Activated B cell treated with CpG ODN at 0.5 μM for 24 hours (primary cell): ENCODE data around the gene CLDND1. TPM values are rescaled to one million over a fixed set of nuclear protein-coding genes. Genes with fewer than 3 reads are reported as not detected.
A peak's percentile ranks its signal among the peaks of the same experiment; 100 is the strongest.

ENCODE experiments used
- ATAC-seq: fragments of 200-7000 bp; cut with Tn5 transposase; one replicate; pipeline ENCODE4 v1.10.0; 2021; ENCODE audit warnings: low read depth, mild to moderate bottlenecking, moderate library complexity
- CTCF ChIA-PET: fragments of 350-600 bp; sonication (Branson Sonifier 250); formaldehyde crosslinking; loops from one replicate; lab custom pipeline; 2021; ENCODE audit warnings: antibody characterized with exemption; lab: Charles Lee
- POLR2A ChIA-PET: fragments of 350-600 bp; sonication (Branson Sonifier 250); formaldehyde crosslinking; loops from one replicate; lab custom pipeline; 2021; ENCODE audit warnings: antibody characterized with exemption; lab: Charles Lee
- DNase-seq: peaks from one replicate; pipeline ENCODE4 v3.0.0; 2022
- H3K27ac Mint-ChIP-seq: one replicate; pipeline ENCODE4 v1.8.0; 2020; ENCODE audit warnings: mixed read lengths
- H3K27me3 Mint-ChIP-seq: one replicate; pipeline ENCODE4 v1.8.0; 2021; ENCODE audit warnings: mixed read lengths
- H3K36me3 Mint-ChIP-seq: one replicate; pipeline ENCODE4 v1.8.0; 2021; ENCODE audit warnings: low read depth, mixed read lengths
- H3K4me1 Mint-ChIP-seq: one replicate; pipeline ENCODE4 v1.8.0; 2021; ENCODE audit warnings: mixed read lengths
- H3K4me3 Mint-ChIP-seq: one replicate; pipeline ENCODE4 v1.8.0; 2020; ENCODE audit warnings: mild to moderate bottlenecking, mixed read lengths
- H3K9me3 Mint-ChIP-seq: one replicate; pipeline ENCODE4 v1.8.0; 2020; ENCODE audit warnings: mixed read lengths
- intact Hi-C: fragments of 100-400 bp; cut with micrococcal nuclease; formaldehyde crosslinking; loops from one replicate; pipeline ENCODE4 v1.15.1; 2024
- total RNA-seq: library from RNA; stranded (reverse); gene quantifications from 2 replicates; pipeline ENCODE4 v1.2.3, GENCODE V29; 2022
- TF ChIP-seq, protein P1 (sequence below): fragments of 200-600 bp; IDR thresholded peaks from one replicate; pipeline ENCODE4 v1.8.0; 2022; ENCODE audit warnings: antibody characterized with exemption, mild to moderate bottlenecking

The CLDND1 gene
- total RNA-seq, 1 donor from 2014 or later, result 140 TPM

DNA sequence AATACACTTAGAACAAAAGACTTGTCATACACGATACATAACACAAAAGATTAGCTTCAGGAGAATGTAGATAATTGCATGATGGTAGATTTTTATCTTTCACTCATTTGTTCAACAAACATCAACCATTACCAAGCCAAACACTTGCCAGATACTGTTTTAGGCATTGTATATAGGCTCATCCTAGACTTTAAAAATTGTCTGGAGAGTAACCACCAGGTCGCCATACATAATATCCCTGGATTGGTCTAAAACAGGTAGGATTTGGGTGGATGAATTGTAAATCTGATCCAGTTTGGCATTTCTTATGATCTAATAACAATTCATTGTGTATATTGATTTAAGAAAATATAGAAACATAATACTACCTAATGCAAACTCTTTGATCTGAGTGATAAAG lies 31.9 kb upstream of the CLDND1 start:
- intact Hi-C loops, result no loop called here
- CTCF ChIA-PET, result no interaction called here
- H3K27ac Mint-ChIP-seq, result no peak overlapping the region
- H3K4me3 Mint-ChIP-seq, result no peak overlapping the region
- DNase-seq (no peak), ATAC-seq (no peak)
- POLR2A ChIA-PET, result interaction anchor here (1.0 to 4.5 kb wide), 3 partner anchors 18 to 32 kb away, joined by 3 to 57 read pairs (median 11); partner anchors contain the start of genes CLDND1 and GPR15
- H3K36me3 Mint-ChIP-seq, result no peaks in the 10 kb centered on the region
- H3K27me3 Mint-ChIP-seq, result peaks cover 2% of the 10 kb centered on the region
- TF ChIP-seq, protein P1, sequence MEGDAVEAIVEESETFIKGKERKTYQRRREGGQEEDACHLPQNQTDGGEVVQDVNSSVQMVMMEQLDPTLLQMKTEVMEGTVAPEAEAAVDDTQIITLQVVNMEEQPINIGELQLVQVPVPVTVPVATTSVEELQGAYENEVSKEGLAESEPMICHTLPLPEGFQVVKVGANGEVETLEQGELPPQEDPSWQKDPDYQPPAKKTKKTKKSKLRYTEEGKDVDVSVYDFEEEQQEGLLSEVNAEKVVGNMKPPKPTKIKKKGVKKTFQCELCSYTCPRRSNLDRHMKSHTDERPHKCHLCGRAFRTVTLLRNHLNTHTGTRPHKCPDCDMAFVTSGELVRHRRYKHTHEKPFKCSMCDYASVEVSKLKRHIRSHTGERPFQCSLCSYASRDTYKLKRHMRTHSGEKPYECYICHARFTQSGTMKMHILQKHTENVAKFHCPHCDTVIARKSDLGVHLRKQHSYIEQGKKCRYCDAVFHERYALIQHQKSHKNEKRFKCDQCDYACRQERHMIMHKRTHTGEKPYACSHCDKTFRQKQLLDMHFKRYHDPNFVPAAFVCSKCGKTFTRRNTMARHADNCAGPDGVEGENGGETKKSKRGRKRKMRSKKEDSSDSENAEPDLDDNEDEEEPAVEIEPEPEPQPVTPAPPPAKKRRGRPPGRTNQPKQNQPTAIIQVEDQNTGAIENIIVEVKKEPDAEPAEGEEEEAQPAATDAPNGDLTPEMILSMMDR, result no peak
- H3K9me3 Mint-ChIP-seq, result no peaks in the 10 kb centered on the region
- peaks cover 55% of the 10 kb centered on the region for H3K4me1 Mint-ChIP-seq

DNA sequence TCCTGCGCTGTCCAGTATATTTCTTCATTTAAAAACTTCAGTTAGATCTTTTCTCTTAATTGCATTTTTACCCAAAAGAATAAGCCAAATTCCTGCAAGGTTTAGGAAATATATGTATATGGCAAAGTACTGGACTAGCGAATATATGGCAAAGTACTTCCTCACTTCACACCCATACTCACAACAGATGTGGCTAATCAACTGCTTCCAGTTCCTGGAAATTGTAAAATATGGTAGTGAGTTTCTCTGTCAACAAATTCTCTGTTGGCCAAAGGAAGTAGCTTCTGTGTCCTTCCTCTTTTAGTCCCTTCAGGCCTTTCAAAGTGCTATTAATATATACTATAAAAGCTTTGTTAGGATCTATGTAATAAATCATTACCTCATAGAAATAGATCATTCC lies 31.1 kb upstream of the CLDND1 start:
- TF ChIP-seq, protein P1, result no peak
- Mint-ChIP-seq H3K27ac (peak overlapping the region; percentile 6), H3K9me3 (no peaks in the 10 kb centered on the region), H3K27me3 (peaks cover 2% of the 10 kb centered on the region), H3K4me1 (peaks cover 55% of the 10 kb centered on the region), H3K36me3 (no peaks in the 10 kb centered on the region), H3K4me3 (no peak overlapping the region)
- CTCF ChIA-PET, result no interaction called here
- DNase-seq (no peak), ATAC-seq (no peak)
- POLR2A ChIA-PET, result interaction anchor here (1.4 kb wide), 1 partner anchor 10 kb away, joined by 5 read pairs; no protein-coding TSS in a partner anchor
- intact Hi-C loops, result no loop called here

DNA sequence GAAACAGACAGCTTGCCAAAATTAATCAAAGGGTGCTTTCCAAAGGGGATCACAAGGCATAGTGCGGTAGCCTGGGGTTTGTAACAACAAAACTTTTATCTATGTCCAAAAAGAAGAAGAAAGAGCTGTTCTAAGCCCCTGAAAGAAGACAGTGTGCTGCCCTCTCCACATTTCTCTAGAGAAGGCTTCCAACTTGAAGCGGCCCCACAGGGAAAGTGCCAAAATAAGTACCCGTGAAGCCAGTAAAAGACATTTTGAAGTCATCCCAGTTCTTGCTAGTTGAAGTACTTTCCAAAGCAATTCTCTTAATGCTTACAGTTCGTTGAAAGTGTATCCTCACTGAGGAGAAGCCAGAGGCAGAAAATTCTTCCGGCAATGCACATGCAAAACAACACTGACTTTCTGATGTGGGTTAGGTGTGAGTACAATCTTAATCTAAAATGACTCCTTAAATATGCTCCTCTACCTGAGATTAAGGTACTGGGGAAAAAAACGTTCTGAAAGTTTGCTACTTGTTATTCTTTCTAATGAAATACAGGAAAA lies 30.4 kb upstream of the CLDND1 start:
- CTCF ChIA-PET, result no interaction called here

DNA sequence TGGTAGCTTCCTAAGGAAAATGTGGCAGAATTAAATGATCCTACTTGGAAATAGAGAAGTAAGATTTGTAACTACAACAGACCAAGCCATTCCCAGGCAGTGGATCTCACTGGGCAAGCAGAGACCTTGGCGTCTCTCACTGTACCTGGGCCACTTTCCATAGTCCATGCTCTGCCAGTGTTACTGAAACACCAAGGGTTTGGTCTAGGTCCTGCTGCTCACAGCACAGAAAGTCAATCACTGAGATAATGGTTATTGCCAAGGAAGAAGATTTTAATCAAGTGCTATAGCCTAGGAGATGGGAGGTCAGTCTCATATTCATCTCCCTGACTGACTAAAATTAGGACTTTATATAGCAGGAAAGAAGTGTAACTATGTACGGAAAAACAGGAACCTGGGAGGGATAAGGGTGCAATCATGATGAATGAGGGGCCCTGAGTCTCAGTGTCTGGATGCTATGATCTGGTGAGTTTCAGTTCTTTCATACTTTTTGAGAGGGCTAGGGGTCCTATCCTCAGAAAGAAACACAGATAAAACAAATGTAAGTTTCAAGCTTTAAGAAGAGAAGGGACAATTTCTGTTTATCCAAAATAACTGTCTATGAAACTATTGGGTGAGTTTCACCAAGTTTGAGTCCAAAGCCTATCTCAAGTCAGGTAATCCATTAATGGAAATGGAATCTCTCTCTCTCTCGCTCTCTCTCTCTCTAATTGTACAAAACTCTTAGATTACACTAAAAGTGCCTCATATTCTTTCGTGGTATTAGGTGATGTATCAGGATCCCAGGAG lies 29.7 kb upstream of the CLDND1 start:
- TF ChIP-seq, protein P1, result no peak
- Mint-ChIP-seq H3K27me3 (peaks cover 5% of the 10 kb centered on the region), H3K27ac (peak overlapping the region; percentile 43), H3K4me1 (peaks cover 51% of the 10 kb centered on the region), H3K4me3 (no peak overlapping the region), H3K36me3 (no peaks in the 10 kb centered on the region), H3K9me3 (no peaks in the 10 kb centered on the region)
- ChIA-PET POLR2A (interaction anchor here (1.0 kb wide), 1 partner anchor 15 kb away, joined by 4 read pairs; no protein-coding TSS in a partner anchor), CTCF (no interaction called here)
- intact Hi-C loops, result loop anchor here (1.0 kb wide), 1 partner anchor 12 kb away; no protein-coding TSS in a partner anchor
- ATAC-seq, result no peak
- no peak for DNase-seq

More for the DNA sequence above, 30.4 kb upstream of the CLDND1 start:
- Mint-ChIP-seq H3K9me3 (no peaks in the 10 kb centered on the region), H3K27me3 (peaks cover 4% of the 10 kb centered on the region), H3K36me3 (no peaks in the 10 kb centered on the region), H3K4me3 (no peak overlapping the region), H3K27ac (no peak overlapping the region), H3K4me1 (peaks cover 55% of the 10 kb centered on the region)
- TF ChIP-seq, protein P1, result no peak
- intact Hi-C loops, result no loop called here
- DNase-seq (no peak), ATAC-seq (no peak)
- POLR2A ChIA-PET, result interaction anchor here (1.0 to 1.4 kb wide), 2 partner anchors 10 to 16 kb away, joined by 4 to 5 read pairs; no protein-coding TSS in a partner anchor

DNA sequence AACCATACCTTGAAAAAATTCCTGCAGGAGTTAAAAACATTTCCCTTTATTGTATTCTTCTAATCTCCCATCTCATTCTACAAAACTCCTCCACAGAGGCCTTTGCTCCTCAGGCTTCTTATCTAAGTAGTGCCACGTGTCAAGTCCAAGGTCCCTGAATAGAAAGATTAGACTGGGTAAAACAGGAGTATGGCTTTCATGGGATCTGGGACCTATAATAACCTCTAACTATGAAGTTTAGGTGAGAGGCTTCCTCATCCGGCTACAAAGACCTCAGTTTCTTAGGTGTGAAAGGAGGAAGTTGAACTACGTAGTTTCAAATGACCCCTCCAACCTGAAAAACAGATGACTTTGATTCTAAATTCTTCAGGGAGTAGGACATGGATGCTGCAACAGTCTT lies 29.1 kb upstream of the CLDND1 start:
- TF ChIP-seq, protein P1, result no peak
- POLR2A ChIA-PET, result no interaction called here
- no peaks in the 10 kb centered on the region for H3K36me3 Mint-ChIP-seq

More for the DNA sequence above, 29.1 kb upstream of the CLDND1 start:
- ATAC-seq (peak; percentile 5), DNase-seq (no peak)
- Mint-ChIP-seq H3K4me3 (no peak overlapping the region), H3K27me3 (peaks cover 5% of the 10 kb centered on the region), H3K27ac (peak overlapping the region; percentile 47), H3K4me1 (peaks cover 46% of the 10 kb centered on the region), H3K9me3 (no peaks in the 10 kb centered on the region)
- CTCF ChIA-PET, result no interaction called here
- intact Hi-C loops, result loop anchor here (1.0 kb wide), 1 partner anchor 11 kb away; no protein-coding TSS in a partner anchor
